ENCODE results near the gene LRCOL1. TPM values are rescaled to one million over a fixed set of nuclear protein-coding genes. Genes with fewer than 3 reads are reported as not detected.

LRCOL1 gene
- total and polyA plus RNA-seq, 2 of the 13 experiments (the other 11 are each of a cell fraction or from before 2014, with no cell fraction given), result not detected

DNA sequence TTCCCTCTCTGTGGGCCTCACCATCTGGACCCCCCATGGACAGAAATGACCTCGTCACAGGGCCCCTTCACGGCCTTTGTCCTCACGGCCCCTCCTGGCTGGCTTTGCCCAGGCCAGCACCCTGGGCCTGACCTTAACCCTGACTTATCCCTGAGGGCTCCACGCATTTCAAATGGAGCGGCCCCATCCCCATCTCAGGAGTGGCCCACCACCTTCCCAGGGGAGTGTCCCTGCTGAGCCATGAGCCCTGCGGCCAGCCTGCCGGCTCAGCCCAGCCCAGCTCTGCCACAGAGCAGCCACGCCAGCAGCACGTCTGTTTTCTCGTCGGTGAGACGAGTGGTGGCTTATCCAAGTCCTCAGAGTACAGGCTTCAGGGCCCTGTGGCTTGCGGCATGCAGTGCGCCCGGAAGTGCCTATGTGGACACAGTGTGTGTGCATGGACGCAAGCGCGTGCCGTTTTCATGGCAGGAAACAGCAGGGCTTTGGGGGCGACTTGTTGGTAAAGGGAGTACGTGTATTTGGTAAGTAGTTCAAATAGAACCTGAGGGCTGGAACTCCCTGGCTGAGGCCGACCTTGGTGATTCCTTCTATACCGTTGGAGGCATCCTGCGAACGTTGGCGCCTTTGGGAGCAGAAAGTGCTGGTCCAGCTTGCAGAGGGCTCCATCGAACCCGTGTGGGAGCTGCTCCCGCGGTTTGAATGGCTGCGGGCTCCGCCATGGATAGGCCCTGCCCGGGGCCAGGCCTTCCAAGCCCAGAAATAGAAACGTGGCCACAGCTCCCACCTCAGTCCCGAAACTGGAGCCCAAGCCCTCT is 52.1 kb downstream of the LRCOL1 start (continued):
- TF ChIP-seq ZNF768 (CRISPR knock-in tag; IDR thresholded peaks at IDR 0.05) (peak; percentile 34; the same call in 1 of the 2 replicates), GABPA (IDR thresholded peaks at IDR 0.05; ENCODE audit: low read depth, low read length) (no peak), GABPA (CRISPR knock-in tag; IDR thresholded peaks at IDR 0.05; ENCODE audit: low read depth) (peak; percentile 86), ELF1 (CRISPR knock-in tag; IDR thresholded peaks at IDR 0.05) (peak; percentile 69), SOX5 (CRISPR knock-in tag; IDR thresholded peaks at IDR 0.05; ENCODE audit: borderline replicate concordance) (no peak), RNF2 (conservative IDR thresholded peaks at IDR 0.05; ENCODE audit: low read depth) (0 out of 2 replicates have a peak, but pooled peaks have one; percentile 40), THAP11 (CRISPR knock-in tag; IDR thresholded peaks at IDR 0.05) (peak; percentile 35; the same call in 1 of the 2 replicates), SMC3 (IDR thresholded peaks at IDR 0.05; ENCODE audit: low read length) (no peak), ZNF616 (CRISPR knock-in tag; IDR thresholded peaks at IDR 0.05; ENCODE audit: low read depth) (0 out of 2 replicates have a peak, but pooled peaks have one; percentile 62), ZNF253 (CRISPR knock-in tag; IDR thresholded peaks at IDR 0.05; ENCODE audit: borderline replicate concordance) (no peak), CSRNP1 (CRISPR knock-in tag; IDR thresholded peaks at IDR 0.05) (0 out of 2 replicates have a peak, but pooled peaks have one; percentile 35), TBX3 (IDR thresholded peaks at IDR 0.05; ENCODE audit: borderline replicate concordance) (no peak), ZNF780A (CRISPR knock-in tag; IDR thresholded peaks at IDR 0.05) (no peak), ZNF761 (CRISPR knock-in tag; conservative IDR thresholded peaks at IDR 0.05) (no peak), PHF20 (CRISPR knock-in tag; IDR thresholded peaks at IDR 0.05) (0 out of 2 replicates have a peak, but pooled peaks have one; percentile 12), ZNF576 (CRISPR knock-in tag; IDR thresholded peaks at IDR 0.05) (no peak), HDAC2 (CRISPR knock-in tag; IDR thresholded peaks at IDR 0.05) (0 out of 2 replicates have a peak, but pooled peaks have one; percentile 24), GABPB1 (CRISPR knock-in tag; IDR thresholded peaks at IDR 0.05) (peak; percentile 81), FOXA3 (CRISPR knock-in tag; IDR thresholded peaks at IDR 0.05) (peak; percentile 44; the same call in 1 of the 2 replicates), GATAD2A (CRISPR knock-in tag; IDR thresholded peaks at IDR 0.05) (peak; percentile 32; the same call in 1 of the 2 replicates), TERF1 (CRISPR knock-in tag; IDR thresholded peaks at IDR 0.05) (no peak), ZMYM4 (CRISPR knock-in tag; IDR thresholded peaks at IDR 0.05) (no peak), ZNF577 (CRISPR knock-in tag; IDR thresholded peaks at IDR 0.05; ENCODE audit: borderline replicate concordance, low read depth) (no peak)
- TF ChIP-seq, protein P1, sequence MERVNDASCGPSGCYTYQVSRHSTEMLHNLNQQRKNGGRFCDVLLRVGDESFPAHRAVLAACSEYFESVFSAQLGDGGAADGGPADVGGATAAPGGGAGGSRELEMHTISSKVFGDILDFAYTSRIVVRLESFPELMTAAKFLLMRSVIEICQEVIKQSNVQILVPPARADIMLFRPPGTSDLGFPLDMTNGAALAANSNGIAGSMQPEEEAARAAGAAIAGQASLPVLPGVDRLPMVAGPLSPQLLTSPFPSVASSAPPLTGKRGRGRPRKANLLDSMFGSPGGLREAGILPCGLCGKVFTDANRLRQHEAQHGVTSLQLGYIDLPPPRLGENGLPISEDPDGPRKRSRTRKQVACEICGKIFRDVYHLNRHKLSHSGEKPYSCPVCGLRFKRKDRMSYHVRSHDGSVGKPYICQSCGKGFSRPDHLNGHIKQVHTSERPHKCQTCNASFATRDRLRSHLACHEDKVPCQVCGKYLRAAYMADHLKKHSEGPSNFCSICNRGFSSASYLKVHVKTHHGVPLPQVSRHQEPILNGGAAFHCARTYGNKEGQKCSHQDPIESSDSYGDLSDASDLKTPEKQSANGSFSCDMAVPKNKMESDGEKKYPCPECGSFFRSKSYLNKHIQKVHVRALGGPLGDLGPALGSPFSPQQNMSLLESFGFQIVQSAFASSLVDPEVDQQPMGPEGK (CRISPR knock-in tag; IDR thresholded peaks at IDR 0.05), result 0 out of 2 replicates have a peak, but pooled peaks have one; percentile 32
- TF ChIP-seq, protein P2, sequence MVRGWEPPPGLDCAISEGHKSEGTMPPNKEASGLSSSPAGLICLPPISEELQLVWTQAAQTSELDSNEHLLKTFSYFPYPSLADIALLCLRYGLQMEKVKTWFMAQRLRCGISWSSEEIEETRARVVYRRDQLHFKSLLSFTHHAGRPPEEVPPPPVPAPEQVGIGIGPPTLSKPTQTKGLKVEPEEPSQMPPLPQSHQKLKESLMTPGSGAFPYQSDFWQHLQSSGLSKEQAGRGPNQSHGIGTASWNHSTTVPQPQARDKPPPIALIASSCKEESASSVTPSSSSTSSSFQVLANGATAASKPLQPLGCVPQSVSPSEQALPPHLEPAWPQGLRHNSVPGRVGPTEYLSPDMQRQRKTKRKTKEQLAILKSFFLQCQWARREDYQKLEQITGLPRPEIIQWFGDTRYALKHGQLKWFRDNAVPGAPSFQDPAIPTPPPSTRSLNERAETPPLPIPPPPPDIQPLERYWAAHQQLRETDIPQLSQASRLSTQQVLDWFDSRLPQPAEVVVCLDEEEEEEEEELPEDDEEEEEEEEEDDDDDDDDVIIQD (CRISPR knock-in tag; IDR thresholded peaks at IDR 0.05; ENCODE audit: low read depth), result 0 out of 2 replicates have a peak, but pooled peaks have one; percentile 33

Data from HepG2 (cell line).